Left hindlimb (tissue), 1 donor: ENCODE measurements around the gene MRTFA.

Experiments used
- DNase-seq: peaks from one replicate; pipeline ENCODE4 v3.0.0-alpha.2; 2018

Gene MRTFA

GRCh38 chr22:40484906-40485669 lies 151.4 kb downstream of the MRTFA start:
- no peak for DNase-seq

- DNase-seq, result no peak
Measured at GRCh38 chr22:40482886-40483285, 153.6 kb downstream of the MRTFA start.

- no peak for DNase-seq
Measured at GRCh38 chr22:40482391-40482790, 154.1 kb downstream of the MRTFA start.

- no peak for DNase-seq
Measured at GRCh38 chr22:40480996-40481395, 155.5 kb downstream of the MRTFA start.

- no peak for DNase-seq
Measured at GRCh38 chr22:40479887-40480538, 156.5 kb downstream of the MRTFA start.

- no peak for DNase-seq
Measured at GRCh38 chr22:40479126-40479800, 157.3 kb downstream of the MRTFA start.

GRCh38 chr22:40478338-40479125 lies 158.0 kb downstream of the MRTFA start:
- no peak for DNase-seq

- DNase-seq, result no peak
Measured at GRCh38 chr22:40477683-40478337, 158.7 kb downstream of the MRTFA start.

GRCh38 chr22:40476341-40476740 lies 160.2 kb downstream of the MRTFA start:
- DNase-seq, result no peak

- no peak for DNase-seq
Measured at GRCh38 chr22:40473703-40474102, 162.8 kb downstream of the MRTFA start.

GRCh38 chr22:40472579-40472978 lies 163.9 kb downstream of the MRTFA start:
- DNase-seq, result no peak

- no peak for DNase-seq
Measured at GRCh38 chr22:40472051-40472450, 164.5 kb downstream of the MRTFA start.

- no peak for DNase-seq
Measured at GRCh38 chr22:40469181-40469580, 167.3 kb downstream of the MRTFA start.

- no peak for DNase-seq
Measured at GRCh38 chr22:40468616-40469015, 167.9 kb downstream of the MRTFA start.

- no peak for DNase-seq
Measured at GRCh38 chr22:40466976-40467375, 169.5 kb downstream of the MRTFA start.

GRCh38 chr22:40463683-40464082 lies 172.8 kb downstream of the MRTFA start:
- DNase-seq, result no peak

- DNase-seq, result no peak
Measured at GRCh38 chr22:40463017-40463631, 173.4 kb downstream of the MRTFA start.

- DNase-seq, result no peak
Measured at GRCh38 chr22:40462195-40462984, 174.1 kb downstream of the MRTFA start.

GRCh38 chr22:40453671-40454070 lies 182.8 kb downstream of the MRTFA start:
- no peak for DNase-seq

- no peak for DNase-seq
Measured at GRCh38 chr22:40452730-40453487, 183.6 kb downstream of the MRTFA start.
